Vagina (tissue), 2 donors: ENCODE results near the gene FLOT1.

ENCODE experiments used
- CTCF ChIP-seq, 3 experiments: fragments of 450-650 bp in 2 of 3; fragments of 200-600 bp in 1 of 3; sonication (generic) in 1 of 3; IDR thresholded peaks; one replicate each; pipeline ENCODE4 v1.5.1; 2017 to 2019; ENCODE audit warnings: antibody characterized with exemption in 3 of 3, mild to moderate bottlenecking in 2 of 3, moderate library complexity in 2 of 3
- POLR2A ChIP-seq, 2 donors: fragments of 450-650 bp; IDR thresholded peaks; one replicate each; pipeline ENCODE4 v1.6.1; 2017; ENCODE audit warnings: antibody characterized with exemption in 2 of 2, mild to moderate bottlenecking in 2 of 2, moderate library complexity in 2 of 2

- TF ChIP-seq POLR2A (IDR thresholded peaks at IDR 0.05) (no peak), CTCF (IDR thresholded peaks at IDR 0.05) (no peak)
These were observed 38.1 kb upstream of the FLOT1 start for GRCh38 chr6:30780642-30780920.
